Spleen (tissue), 11 donors: ENCODE results near the gene HSPA4. TPM values are rescaled to one million over a fixed set of nuclear protein-coding genes. Genes with fewer than 3 reads are reported as not detected.

Source experiments
- DNase-seq: peaks from one replicate; pipeline ENCODE4 v3.0.0-alpha.2; 2020
- H3K27ac ChIP-seq, 8 donors: fragments of 200-600 bp; sonication (generic) in 7 of 8; 1 replicate in 4 of 8; 2 replicates in 4 of 8; pipeline versions ENCODE4 v1.5.0 to v1.8.0; 2016 to 2021; ENCODE audit warnings: inconsistent platforms in 4 of 8, mild to moderate bottlenecking in 4 of 8, moderate library complexity in 1 of 8
- H3K27me3 ChIP-seq, 7 donors: fragments of 200-600 bp; sonication (generic) in 6 of 7; replicated peaks in 1 of 7; 1 replicate in 4 of 7; 2 replicates in 3 of 7; pipeline versions ENCODE4 v1.5.0 to v1.8.0; 2016 to 2021; ENCODE audit warnings: inconsistent platforms in 3 of 7, mild to moderate bottlenecking in 1 of 7
- H3K36me3 ChIP-seq, 6 donors: fragments of 200-600 bp; sonication (generic) in 5 of 6; 1 replicate in 4 of 6; 2 replicates in 2 of 6; pipeline versions ENCODE4 v1.5.0 to v1.8.0; 2016 to 2021; ENCODE audit warnings: inconsistent platforms in 2 of 6
- H3K4me1 ChIP-seq, 6 donors: fragments of 200-600 bp; sonication (generic) in 5 of 6; 1 replicate in 3 of 6; 2 replicates in 3 of 6; pipeline versions ENCODE4 v1.5.0 to v1.8.0; 2016 to 2021; ENCODE audit warnings: inconsistent platforms in 3 of 6
- H3K4me3 ChIP-seq, 8 donors: fragments of 200-600 bp; sonication (generic) in 7 of 8; 1 replicate in 4 of 8; 2 replicates in 4 of 8; pipeline versions ENCODE4 v1.5.0 to v1.8.0; 2016 to 2021; ENCODE audit warnings: inconsistent platforms in 4 of 8, mild to moderate bottlenecking in 4 of 8, moderate library complexity in 2 of 8
- H3K9me3 ChIP-seq, 8 donors: fragments of 200-600 bp; sonication (generic) in 7 of 8; 1 replicate in 4 of 8; 2 replicates in 4 of 8; pipeline versions ENCODE4 v1.5.0 to v1.8.0; 2016 to 2021; ENCODE audit warnings: inconsistent platforms in 4 of 8
- POLR2A ChIP-seq, 3 donors: fragments of 450-650 bp; IDR thresholded peaks; one replicate each; pipeline ENCODE4 v1.5.1; 2017; ENCODE audit warnings: antibody characterized with exemption in 3 of 3, mild to moderate bottlenecking in 1 of 3
- POLR2AphosphoS5 ChIP-seq, 3 donors: sonication (generic); formaldehyde crosslinking; IDR thresholded peaks; one replicate each; pipeline ENCODE4 v1.5.1; 2017; ENCODE audit warnings: antibody characterized with exemption in 3 of 3
- WGBS, 5 donors: extraction: QIAGEN DNeasy Blood & Tissue Kit in 3 of 5; methylation state at CpG; one replicate each; pipeline versions ENCODE4 v1.1.5 to v1.1.7; 2013 to 2018; 5-methylcytosine and 5-hydroxymethylcytosine counted together
- intact Hi-C: fragments of 100-400 bp; cut with DNase I; formaldehyde crosslinking; loops from one replicate; pipeline ENCODE4 v1.15.0; 2023; ENCODE audit warnings: low total_unique reads
- polyA plus RNA-seq, 3 donors: library from polyadenylated mRNA; stranded (reverse); fragments of 200-250 nt; gene quantifications; one replicate each; pipeline ENCODE4 v1.2.1, GENCODE V29; 2013
- total RNA-seq, 7 donors: library from RNA; depleted of rRNA in 3 of 7; stranded (reverse); fragments of >200 nt in 3 of 7; fragmentation: NEBNext Ultra II Directional in 4 of 7; extraction: Animal tissue kit (Norgen Biotek cat#: 25700) in 4 of 7; gene quantifications; one replicate each; pipeline versions ENCODE4 v1.1.0 to v1.2.1, GENCODE V29; 2016 to 2021
- TF ChIP-seq, protein P1 (sequence below), 11 experiments: fragments of 200-600 bp in 7 of 11; fragments of 450-650 bp in 4 of 11; sonication (generic) in 4 of 11; IDR thresholded peaks in 8 of 11; conservative IDR thresholded peaks in 3 of 11; 1 replicate in 7 of 11; 2 replicates in 4 of 11; pipeline versions ENCODE4 v1.4.0 to v1.8.0; 2016 to 2021; ENCODE audit warnings: antibody characterized with exemption in 11 of 11, inconsistent platforms in 4 of 11, mild to moderate bottlenecking in 1 of 11
- donor health status: healthy with polysubstance abuse.
- donor health status: DM: no; HTN: no; CAD: no; lungs with moderate emphysema.
- donor health status: DM: no; HTN: no; CAD: no.
- donor health status: Bipolar disorder and iron deficiency.
- donor health status: healthy.
- donor health status: DM: no; HTN: no; CAD: no.
- donor health status: DM: yes; HTN: yes; CAD: no.

The HSPA4 gene
- total and polyA plus RNA-seq, 10 donors: 38.0 to 74.6 (median 60.0) TPM

DNA sequence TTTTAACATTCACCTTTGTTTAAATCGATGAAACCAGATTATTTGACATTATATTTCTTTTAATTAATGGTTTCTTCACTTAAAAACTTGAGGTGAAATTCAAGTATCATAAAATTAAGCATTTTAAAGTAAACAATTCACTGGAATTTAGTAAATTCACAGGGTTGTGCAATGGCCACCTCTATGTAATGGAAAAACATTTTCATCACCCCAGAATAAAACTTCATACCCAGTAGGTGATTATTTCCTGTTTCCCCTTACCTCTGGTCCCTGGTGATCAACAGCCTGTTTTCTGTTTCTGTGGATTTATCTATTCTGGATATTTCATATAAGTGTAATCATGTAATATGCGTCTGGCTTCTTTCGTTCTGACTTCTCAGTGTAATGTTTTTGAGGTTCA is 27.2 kb downstream of the HSPA4 start:
- WGBS, 5 donors: 89 to 98% (median 94%) methylated on average over 3 of the region's 3 CpGs
- Histone ChIP-seq H3K27me3 (no peaks in the 10 kb centered on the region), H3K27ac (no peak overlapping the region), H3K4me1 (no peaks in the 10 kb centered on the region), H3K4me3 (no peak overlapping the region), H3K36me3 (peaks cover 0 to 97% (median 40%) of the 10 kb centered on the region in 6 donors), H3K9me3 (no peaks in the 10 kb centered on the region)
- TF ChIP-seq POLR2A (IDR thresholded peaks at IDR 0.05) (no peak), POLR2AphosphoS5 (IDR thresholded peaks at IDR 0.05) (no peak)
- TF ChIP-seq, protein P1, sequence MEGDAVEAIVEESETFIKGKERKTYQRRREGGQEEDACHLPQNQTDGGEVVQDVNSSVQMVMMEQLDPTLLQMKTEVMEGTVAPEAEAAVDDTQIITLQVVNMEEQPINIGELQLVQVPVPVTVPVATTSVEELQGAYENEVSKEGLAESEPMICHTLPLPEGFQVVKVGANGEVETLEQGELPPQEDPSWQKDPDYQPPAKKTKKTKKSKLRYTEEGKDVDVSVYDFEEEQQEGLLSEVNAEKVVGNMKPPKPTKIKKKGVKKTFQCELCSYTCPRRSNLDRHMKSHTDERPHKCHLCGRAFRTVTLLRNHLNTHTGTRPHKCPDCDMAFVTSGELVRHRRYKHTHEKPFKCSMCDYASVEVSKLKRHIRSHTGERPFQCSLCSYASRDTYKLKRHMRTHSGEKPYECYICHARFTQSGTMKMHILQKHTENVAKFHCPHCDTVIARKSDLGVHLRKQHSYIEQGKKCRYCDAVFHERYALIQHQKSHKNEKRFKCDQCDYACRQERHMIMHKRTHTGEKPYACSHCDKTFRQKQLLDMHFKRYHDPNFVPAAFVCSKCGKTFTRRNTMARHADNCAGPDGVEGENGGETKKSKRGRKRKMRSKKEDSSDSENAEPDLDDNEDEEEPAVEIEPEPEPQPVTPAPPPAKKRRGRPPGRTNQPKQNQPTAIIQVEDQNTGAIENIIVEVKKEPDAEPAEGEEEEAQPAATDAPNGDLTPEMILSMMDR (IDR thresholded peaks at IDR 0.05 in 8 of 11, conservative IDR thresholded peaks at IDR 0.05 in 3 of 11): no peak
- intact Hi-C loops: no loop called here
- no peak for DNase-seq

- no peaks in the 10 kb centered on the region for H3K27me3 ChIP-seq
- no peaks in the 10 kb centered on the region for H3K9me3 ChIP-seq
- intact Hi-C loops: no loop called here
- no peak overlapping the region for H3K27ac ChIP-seq
- peaks cover 0 to 97% (median 38%) of the 10 kb centered on the region in 6 donors for H3K36me3 ChIP-seq
- 90 to 97% (median 94%) methylated on average over 7 of the region's 7 CpGs for WGBS, 5 donors
- no peak overlapping the region for H3K4me3 ChIP-seq
- H3K4me1 ChIP-seq: no peaks in the 10 kb centered on the region
- no peak for DNase-seq
- TF ChIP-seq POLR2A (IDR thresholded peaks at IDR 0.05): no peak
- TF ChIP-seq POLR2AphosphoS5 (IDR thresholded peaks at IDR 0.05): no peak
- TF ChIP-seq, protein P1 (IDR thresholded peaks at IDR 0.05 in 8 of 11, conservative IDR thresholded peaks at IDR 0.05 in 3 of 11): no peak
Measured at GRCh38 chr5:133081036-133081435, 29.2 kb downstream of the HSPA4 start.

DNA sequence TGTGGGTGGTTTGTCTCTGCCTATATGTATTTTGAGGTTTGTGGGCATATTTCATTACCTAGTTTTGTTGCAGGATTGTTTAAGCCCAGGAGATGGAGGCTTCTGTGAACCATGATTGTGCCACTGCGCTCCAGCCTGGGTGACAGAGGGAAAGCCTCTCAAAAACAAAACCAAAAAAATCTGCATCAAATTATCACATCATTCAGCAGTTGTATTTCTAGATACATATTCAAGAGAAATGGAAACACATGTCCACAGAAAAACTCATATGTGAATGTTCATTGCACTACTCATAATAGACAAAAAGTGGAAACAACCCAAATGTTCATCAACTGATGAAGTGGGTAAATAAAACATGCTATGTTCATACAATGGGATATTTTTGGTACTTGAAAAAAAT is 29.9 kb downstream of the HSPA4 start:
- intact Hi-C loops: no loop called here
- H3K36me3 ChIP-seq: peaks cover 0 to 97% (median 40%) of the 10 kb centered on the region in 6 donors
- DNase-seq: no peak

GRCh38 chr5:133082128-133082527 is 30.3 kb downstream of the HSPA4 start:
- H3K27ac ChIP-seq: no peak overlapping the region
- H3K9me3 ChIP-seq: no peaks in the 10 kb centered on the region
- TF ChIP-seq POLR2AphosphoS5 (IDR thresholded peaks at IDR 0.05): no peak
- no peak for TF ChIP-seq POLR2A (IDR thresholded peaks at IDR 0.05)
- TF ChIP-seq, protein P1 (IDR thresholded peaks at IDR 0.05 in 8 of 11, conservative IDR thresholded peaks at IDR 0.05 in 3 of 11): no peak
- no peaks in the 10 kb centered on the region for H3K27me3 ChIP-seq
- no peak overlapping the region for H3K4me3 ChIP-seq
- 90 to 96% (median 93%) methylated on average over 4 of the region's 4 CpGs for WGBS, 5 donors
- H3K36me3 ChIP-seq: peaks cover 0 to 97% (median 40%) of the 10 kb centered on the region in 6 donors
- DNase-seq: no peak
- H3K4me1 ChIP-seq: no peaks in the 10 kb centered on the region
- intact Hi-C loops: no loop called here

More for the DNA sequence above, 29.9 kb downstream of the HSPA4 start:
- no peaks in the 10 kb centered on the region for H3K9me3 ChIP-seq
- H3K27me3 ChIP-seq: no peaks in the 10 kb centered on the region
- no peaks in the 10 kb centered on the region for H3K4me1 ChIP-seq
- TF ChIP-seq POLR2AphosphoS5 (IDR thresholded peaks at IDR 0.05) (no peak), POLR2A (IDR thresholded peaks at IDR 0.05) (no peak)
- TF ChIP-seq, protein P1 (IDR thresholded peaks at IDR 0.05 in 8 of 11, conservative IDR thresholded peaks at IDR 0.05 in 3 of 11): no peak
- H3K27ac ChIP-seq: no peak overlapping the region
- H3K4me3 ChIP-seq: no peak overlapping the region
- 90 to 100% (median 97%) methylated on average over 1 of the region's 1 CpG for WGBS, 5 donors
